Panc1 (cell line): ENCODE data around the gene ALDH1B1. TPM values are rescaled to one million over a fixed set of nuclear protein-coding genes. Genes with fewer than 3 reads are reported as not detected.

ENCODE experiments used
- ATAC-seq: fragments of 200-7000 bp; cut with Tn5 transposase; 2 replicates; pipeline ENCODE4 v1.9.1; 2020; ENCODE audit warnings: mild to moderate bottlenecking, moderate library complexity
- BruUV-seq: library from RNA; stranded (reverse); fragments of 400-500 nt; replicated peaks from 2 replicates; lab custom pipeline; 2021; lab: Mats Ljungman, UMichigan
- CTCF ChIA-PET: fragments of 300-600 bp; sonication (Branson Sonifier 250); formaldehyde crosslinking; loops from one replicate; lab custom pipeline; 2022; ENCODE audit warnings: antibody characterized with exemption; lab: Charles Lee
- POLR2A ChIA-PET: fragments of 300-600 bp; sonication (Branson Sonifier 250); formaldehyde crosslinking; loops from one replicate; lab custom pipeline; 2022; ENCODE audit warnings: antibody characterized with exemption; lab: Charles Lee
- DNase-seq: peaks from one replicate; pipeline ENCODE4 v3.0.0-alpha.2; 2010; ENCODE audit warnings: low read depth, low spot score
- H3K27ac ChIP-seq: 2 replicates; pipeline ENCODE4 v1.5.1; 2011; ENCODE audit warnings: mild to moderate bottlenecking, low read length, inconsistent platforms
- H3K27me3 ChIP-seq: fragments of 200-500 bp; sonication (Bioruptor generic); 2 replicates; pipeline ENCODE4 v1.6.0; 2014; ENCODE audit warnings: low read length, inconsistent platforms; ENCODE audit not compliant: control insufficient read depth, insufficient read depth
- H3K36me3 ChIP-seq: fragments of 200-500 bp; sonication (Bioruptor generic); 2 replicates; pipeline ENCODE4 v1.5.1; 2014; ENCODE audit warnings: inconsistent platforms, mild to moderate bottlenecking, low read length, moderate library complexity; ENCODE audit not compliant: control insufficient read depth, insufficient read depth
- H3K4me1 ChIP-seq: 2 replicates; pipeline ENCODE4 v1.5.1; 2011; ENCODE audit warnings: inconsistent platforms, mild to moderate bottlenecking, low read length, moderate library complexity; ENCODE audit not compliant: control insufficient read depth, insufficient read depth
- H3K4me3 ChIP-seq, 2 experiments: 2 replicates each; pipeline ENCODE4 v1.5.1; 2011 to 2012; ENCODE audit warnings: low read depth in 2 of 2, low read length in 2 of 2, mild to moderate bottlenecking in 2 of 2, inconsistent platforms in 1 of 2, moderate library complexity in 1 of 2
- H3K9me3 ChIP-seq: fragments of 200-500 bp; sonication (Bioruptor generic); 2 replicates; pipeline ENCODE4 v1.5.1; 2014; ENCODE audit warnings: low read depth, mild to moderate bottlenecking, inconsistent platforms, low read length, moderate library complexity; ENCODE audit not compliant: control insufficient read depth, insufficient read depth
- POLR2AphosphoS5 ChIP-seq: IDR thresholded peaks from 2 replicates; pipeline ENCODE4 v1.6.1; 2012; ENCODE audit warnings: mild to moderate bottlenecking, low read depth, low read length, moderate library complexity
- REST ChIP-seq, 2 experiments: IDR thresholded peaks; 2 replicates each; pipeline ENCODE4 v1.6.1; 2011 to 2012; ENCODE audit warnings: low read depth in 2 of 2, control low read depth in 1 of 2, low read length in 1 of 2, mild to moderate bottlenecking in 1 of 2, moderate library complexity in 1 of 2; ENCODE audit not compliant: insufficient read depth in 1 of 2
- SIN3A ChIP-seq: IDR thresholded peaks from 2 replicates; pipeline ENCODE4 v1.6.1; 2012; ENCODE audit warnings: low read depth, mild to moderate bottlenecking, low read length, moderate library complexity, borderline replicate concordance; ENCODE audit not compliant: insufficient read depth
- TCF7L2 ChIP-seq: IDR thresholded peaks from 2 replicates; pipeline ENCODE4 v1.6.1; 2011; ENCODE audit warnings: mild to moderate bottlenecking, low read depth, low read length, inconsistent platforms
- in situ Hi-C: cut with HindIII; loops from 2 replicates; pipeline ENCODE4 v1.10.0; 2016; ENCODE audit warnings: low sequenced_read_pairs, low pct_unique_long_range_greater_than_20kb
- intact Hi-C: fragments of 100-400 bp; cut with micrococcal nuclease; formaldehyde crosslinking; loops from one replicate; pipeline ENCODE4 v1.10.0; 2022; ENCODE audit not compliant: unreplicated experiment
- total RNA-seq: library from RNA; stranded (reverse); gene quantifications from one replicate; pipeline ENCODE4 v1.2.1, GENCODE V29; 2021; ENCODE audit not compliant: unreplicated experiment
- TF ChIP-seq, protein P1 (sequence below): fragments of 450-650 bp; IDR thresholded peaks from 2 replicates; pipeline ENCODE4 v1.5.1; 2017; ENCODE audit warnings: mild to moderate bottlenecking

Gene ALDH1B1
- total RNA-seq, 1 experiment from 2014 or later: 34.2 TPM

- DNase-seq: no peak
- no peak for ATAC-seq
- ChIA-PET CTCF (no interaction called here), POLR2A (no interaction called here)
- Histone ChIP-seq H3K27me3 (no peaks in the 10 kb centered on the region), H3K36me3 (no peaks in the 10 kb centered on the region), H3K27ac (no peak overlapping the region), H3K4me3 (no peak overlapping the region), H3K9me3 (no peaks in the 10 kb centered on the region), H3K4me1 (no peaks in the 10 kb centered on the region)
- TF ChIP-seq SIN3A (no peak), POLR2AphosphoS5 (no peak), TCF7L2 (no peak), REST (IDR thresholded peaks at IDR 0.05; ENCODE audit: insufficient read depth in 1 of 2, low read depth in 2 of 2, low read length in 1 of 2) (no peak)
- TF ChIP-seq, protein P1, sequence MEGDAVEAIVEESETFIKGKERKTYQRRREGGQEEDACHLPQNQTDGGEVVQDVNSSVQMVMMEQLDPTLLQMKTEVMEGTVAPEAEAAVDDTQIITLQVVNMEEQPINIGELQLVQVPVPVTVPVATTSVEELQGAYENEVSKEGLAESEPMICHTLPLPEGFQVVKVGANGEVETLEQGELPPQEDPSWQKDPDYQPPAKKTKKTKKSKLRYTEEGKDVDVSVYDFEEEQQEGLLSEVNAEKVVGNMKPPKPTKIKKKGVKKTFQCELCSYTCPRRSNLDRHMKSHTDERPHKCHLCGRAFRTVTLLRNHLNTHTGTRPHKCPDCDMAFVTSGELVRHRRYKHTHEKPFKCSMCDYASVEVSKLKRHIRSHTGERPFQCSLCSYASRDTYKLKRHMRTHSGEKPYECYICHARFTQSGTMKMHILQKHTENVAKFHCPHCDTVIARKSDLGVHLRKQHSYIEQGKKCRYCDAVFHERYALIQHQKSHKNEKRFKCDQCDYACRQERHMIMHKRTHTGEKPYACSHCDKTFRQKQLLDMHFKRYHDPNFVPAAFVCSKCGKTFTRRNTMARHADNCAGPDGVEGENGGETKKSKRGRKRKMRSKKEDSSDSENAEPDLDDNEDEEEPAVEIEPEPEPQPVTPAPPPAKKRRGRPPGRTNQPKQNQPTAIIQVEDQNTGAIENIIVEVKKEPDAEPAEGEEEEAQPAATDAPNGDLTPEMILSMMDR: no peak
- intact Hi-C loops: no loop called here
- in situ Hi-C loops: no loop called here
- BruUV-seq: no TSS peak
These were observed 41.9 kb downstream of the ALDH1B1 start for GRCh38 chr9:38434365-38434764.

- in situ Hi-C loops: no loop called here
- BruUV-seq: no TSS peak
- TF ChIP-seq REST (IDR thresholded peaks at IDR 0.05; ENCODE audit: insufficient read depth in 1 of 2, low read depth in 2 of 2, low read length in 1 of 2) (no peak), POLR2AphosphoS5 (no peak), SIN3A (no peak), TCF7L2 (no peak)
- TF ChIP-seq, protein P1: no peak
- Histone ChIP-seq H3K4me3 (no peak overlapping the region), H3K27me3 (no peaks in the 10 kb centered on the region), H3K9me3 (no peaks in the 10 kb centered on the region), H3K27ac (no peak overlapping the region), H3K4me1 (no peaks in the 10 kb centered on the region), H3K36me3 (no peaks in the 10 kb centered on the region)
- ATAC-seq: no peak
- POLR2A ChIA-PET: no interaction called here
- intact Hi-C loops: no loop called here
- no peak for DNase-seq
- CTCF ChIA-PET: no interaction called here
These were observed 42.4 kb downstream of the ALDH1B1 start for GRCh38 chr9:38434853-38435252.
